Stimulated activated CD4-positive, alpha-beta T cell treated with anti-CD3 and anti-CD28 coated beads, TNF-alpha, amount 100 ng/mL, for 1 hour (primary cell): Measurements from ENCODE around the gene RIC3.

Experiments used
- DNase-seq, 3 donors: peaks; one replicate each; pipeline ENCODE4 v3.0.0-alpha.2; 2020; ENCODE audit warnings: low read depth in 3 of 3, low spot score in 1 of 3

The RIC3 gene

GRCh38 chr11:8168485-8169257 is at the start of gene RIC3:
Gene RIC3, minus strand, starts transcription at chr11:8169025. Its CDS starts 36 bp downstream, at chr11:8168989.
- peak; percentile 1 to 37 (median 20) for DNase-seq

GRCh38 chr11:8218409-8218808 is 49.6 kb upstream of the RIC3 start:
- no peak for DNase-seq

GRCh38 chr11:8217926-8218325 is 49.1 kb upstream of the RIC3 start:
- no peak for DNase-seq

GRCh38 chr11:8217136-8217535 is 48.3 kb upstream of the RIC3 start:
- DNase-seq = no peak

GRCh38 chr11:8213376-8213775 is 44.6 kb upstream of the RIC3 start:
- no peak for DNase-seq

- no peak for DNase-seq
Measured at GRCh38 chr11:8209208-8209807, 40.5 kb upstream of the RIC3 start.

GRCh38 chr11:8207080-8208000 is 38.5 kb upstream of the RIC3 start:
- no peak for DNase-seq

- DNase-seq = no peak
Measured at GRCh38 chr11:8206251-8207079, 37.6 kb upstream of the RIC3 start.

GRCh38 chr11:8205566-8205965 is 36.7 kb upstream of the RIC3 start:
- DNase-seq = no peak

- DNase-seq = no peak
Measured at GRCh38 chr11:8204596-8204995, 35.8 kb upstream of the RIC3 start.

GRCh38 chr11:8204025-8204424 is 35.2 kb upstream of the RIC3 start:
- no peak for DNase-seq

GRCh38 chr11:8203414-8203715 is 34.5 kb upstream of the RIC3 start:
- no peak for DNase-seq

GRCh38 chr11:8202516-8203413 is 33.9 kb upstream of the RIC3 start:
- DNase-seq = no peak

GRCh38 chr11:8201644-8202365 is 33.0 kb upstream of the RIC3 start:
- no peak for DNase-seq

GRCh38 chr11:8199676-8200075 is 30.9 kb upstream of the RIC3 start:
- no peak for DNase-seq

GRCh38 chr11:8196749-8197148 is 27.9 kb upstream of the RIC3 start:
- no peak for DNase-seq

- no peak for DNase-seq
Measured at GRCh38 chr11:8194956-8195355, 26.1 kb upstream of the RIC3 start.

GRCh38 chr11:8192896-8193209 is 24.0 kb upstream of the RIC3 start:
- DNase-seq = no peak

GRCh38 chr11:8192016-8192895 is 23.4 kb upstream of the RIC3 start:
- no peak for DNase-seq
